Measurements from ENCODE around the gene CD6.

DNA sequence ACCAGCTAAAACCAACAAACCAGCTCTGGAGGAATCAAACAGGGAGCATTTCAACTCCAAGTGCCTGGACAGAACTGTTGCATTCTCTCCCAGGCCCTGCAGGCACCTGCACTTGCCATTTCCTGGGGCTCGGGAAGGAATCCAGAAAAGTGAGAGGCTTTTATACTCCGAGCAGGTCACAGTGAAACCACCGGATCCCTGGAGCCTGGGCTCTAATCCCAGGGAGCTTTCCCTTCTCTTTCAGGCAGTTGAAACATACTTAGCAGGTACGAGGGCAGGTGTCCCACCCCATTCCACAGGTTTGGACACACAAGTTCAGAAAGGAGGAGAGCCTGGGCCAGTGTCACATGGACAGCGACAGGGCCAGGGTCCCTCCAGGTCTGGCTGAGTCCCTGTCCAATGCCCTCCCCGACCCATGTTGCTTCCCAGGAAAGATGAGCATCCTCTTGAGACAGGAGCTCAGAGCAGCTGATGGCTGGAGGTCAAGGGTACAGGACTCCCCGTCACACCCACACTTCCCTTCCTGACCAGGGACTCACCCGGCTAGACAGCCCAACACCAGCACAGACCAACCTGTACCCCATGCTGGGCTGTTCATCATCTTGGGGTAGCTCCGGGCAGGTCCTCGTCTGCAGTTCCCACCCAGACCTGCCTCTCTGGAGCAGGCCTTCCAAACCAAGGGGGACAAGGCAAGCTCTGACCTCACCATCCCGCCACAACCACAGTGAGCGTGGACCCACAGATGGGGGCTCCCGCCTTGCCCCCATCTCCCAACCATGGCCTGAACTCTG, 80.9 kb downstream of the CD6 start:
- TF ChIP-seq, protein P1, sequence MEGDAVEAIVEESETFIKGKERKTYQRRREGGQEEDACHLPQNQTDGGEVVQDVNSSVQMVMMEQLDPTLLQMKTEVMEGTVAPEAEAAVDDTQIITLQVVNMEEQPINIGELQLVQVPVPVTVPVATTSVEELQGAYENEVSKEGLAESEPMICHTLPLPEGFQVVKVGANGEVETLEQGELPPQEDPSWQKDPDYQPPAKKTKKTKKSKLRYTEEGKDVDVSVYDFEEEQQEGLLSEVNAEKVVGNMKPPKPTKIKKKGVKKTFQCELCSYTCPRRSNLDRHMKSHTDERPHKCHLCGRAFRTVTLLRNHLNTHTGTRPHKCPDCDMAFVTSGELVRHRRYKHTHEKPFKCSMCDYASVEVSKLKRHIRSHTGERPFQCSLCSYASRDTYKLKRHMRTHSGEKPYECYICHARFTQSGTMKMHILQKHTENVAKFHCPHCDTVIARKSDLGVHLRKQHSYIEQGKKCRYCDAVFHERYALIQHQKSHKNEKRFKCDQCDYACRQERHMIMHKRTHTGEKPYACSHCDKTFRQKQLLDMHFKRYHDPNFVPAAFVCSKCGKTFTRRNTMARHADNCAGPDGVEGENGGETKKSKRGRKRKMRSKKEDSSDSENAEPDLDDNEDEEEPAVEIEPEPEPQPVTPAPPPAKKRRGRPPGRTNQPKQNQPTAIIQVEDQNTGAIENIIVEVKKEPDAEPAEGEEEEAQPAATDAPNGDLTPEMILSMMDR (IDR thresholded peaks at IDR 0.05): no peak
- TF ChIP-seq POLR2AphosphoS5 (IDR thresholded peaks at IDR 0.05) (no peak), POLR2A (IDR thresholded peaks at IDR 0.05) (no peak)

Data from breast epithelium (tissue), 3 donors.